Measurements from ENCODE around the gene PTEN.

GRCh38 chr10:87952612-87953011 is 89.2 kb downstream of the PTEN start:
- TF ChIP-seq CTCF (IDR thresholded peaks at IDR 0.05) (no peak), POLR2A (IDR thresholded peaks at IDR 0.05) (no peak)

All from esophagus squamous epithelium (tissue), 4 donors.